WTC11 (cell line): ENCODE measurements around the gene IZUMO3.

Source experiments
- CBFB ChIP-seq: sonication (generic); formaldehyde crosslinking; IDR thresholded peaks from 2 replicates; pipeline ENCODE4 v1.8.1; 2022; ENCODE audit warnings: mild to moderate bottlenecking, low read depth, missing genetic modification reagents
- CTCF ChIP-seq: fragments of 200-600 bp; IDR thresholded peaks from 2 replicates; pipeline ENCODE4 v1.8.0; 2022; ENCODE audit warnings: antibody characterized with exemption
- EMX1 ChIP-seq: fragments of 250-450 bp; sonication (Bioruptor Pico); IDR thresholded peaks from 2 replicates; pipeline ENCODE4 v1.8.0; 2021; ENCODE audit warnings: mild to moderate bottlenecking
- ESRRA ChIP-seq: sonication (generic); formaldehyde crosslinking; IDR thresholded peaks from 2 replicates; pipeline ENCODE4 v1.8.1; 2022; ENCODE audit warnings: mild to moderate bottlenecking, missing genetic modification reagents, borderline replicate concordance
- ETV6 ChIP-seq: sonication (generic); formaldehyde crosslinking; IDR thresholded peaks from 2 replicates; pipeline ENCODE4 v1.8.1; 2022; ENCODE audit warnings: mild to moderate bottlenecking, missing genetic modification reagents
- JUN ChIP-seq: sonication (generic); formaldehyde crosslinking; IDR thresholded peaks from 2 replicates; pipeline ENCODE4 v1.8.0; 2023; ENCODE audit warnings: mild to moderate bottlenecking, missing genetic modification reagents
- NR3C1 ChIP-seq: sonication (generic); formaldehyde crosslinking; conservative IDR thresholded peaks from 2 replicates; pipeline ENCODE4 v1.8.1; 2023; ENCODE audit warnings: low read depth, mild to moderate bottlenecking, missing genetic modification reagents
- SP1 ChIP-seq: sonication (generic); formaldehyde crosslinking; conservative IDR thresholded peaks from 2 replicates; pipeline ENCODE4 v1.8.1; 2022; ENCODE audit warnings: missing genetic modification reagents
- ZNF263 ChIP-seq: sonication (generic); formaldehyde crosslinking; IDR thresholded peaks from 2 replicates; pipeline ENCODE4 v1.8.1; 2022; ENCODE audit warnings: low read depth, mild to moderate bottlenecking, moderate library complexity, missing genetic modification reagents
- ZNF416 ChIP-seq: fragments of 250-450 bp; sonication (Bioruptor Pico); IDR thresholded peaks from 2 replicates; pipeline ENCODE4 v1.9.0; 2021; ENCODE audit warnings: mild to moderate bottlenecking, inconsistent platforms
- TF ChIP-seq, protein P1 (sequence below): sonication (generic); formaldehyde crosslinking; IDR thresholded peaks from 2 replicates; pipeline ENCODE4 v1.8.1; 2022; ENCODE audit warnings: low read depth, missing genetic modification reagents, borderline replicate concordance
- TF ChIP-seq, protein P2 (sequence below): sonication (generic); formaldehyde crosslinking; IDR thresholded peaks from 2 replicates; pipeline ENCODE4 v1.8.1; 2023; ENCODE audit warnings: mild to moderate bottlenecking, missing genetic modification reagents
- TF ChIP-seq, protein P3 (sequence below): sonication (generic); formaldehyde crosslinking; IDR thresholded peaks from 2 replicates; pipeline ENCODE4 v1.8.1; 2023; ENCODE audit warnings: mild to moderate bottlenecking, missing genetic modification reagents, borderline replicate concordance

DNA sequence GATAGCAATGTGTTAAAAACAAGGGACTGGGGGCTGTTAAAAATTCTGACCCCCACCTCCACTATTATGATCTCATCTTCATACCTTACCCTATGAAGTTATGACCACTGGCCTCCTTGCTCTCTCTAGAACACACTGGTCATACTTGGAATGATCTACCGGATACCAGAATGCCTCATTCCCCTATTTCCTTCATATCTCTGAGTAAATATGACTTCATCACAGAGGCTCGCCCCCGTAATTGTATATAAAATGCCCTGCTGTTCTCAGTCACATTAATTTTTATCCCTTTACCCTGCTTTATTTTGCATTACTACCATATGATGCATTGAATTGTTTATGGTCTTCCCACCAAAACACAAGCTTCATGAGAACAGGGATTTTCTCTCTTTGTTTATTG lies 29.2 kb downstream of the IZUMO3 start:
- TF ChIP-seq CTCF (no peak), ETV6 (no peak), NR3C1 (no peak), CBFB (no peak), JUN (CRISPR knock-in tag) (no peak), EMX1 (CRISPR knock-in tag) (no peak), SP1 (CRISPR knock-in tag) (no peak), ZNF416 (CRISPR knock-in tag) (no peak), ZNF263 (CRISPR knock-in tag) (no peak), ESRRA (no peak)
- TF ChIP-seq, protein P1, sequence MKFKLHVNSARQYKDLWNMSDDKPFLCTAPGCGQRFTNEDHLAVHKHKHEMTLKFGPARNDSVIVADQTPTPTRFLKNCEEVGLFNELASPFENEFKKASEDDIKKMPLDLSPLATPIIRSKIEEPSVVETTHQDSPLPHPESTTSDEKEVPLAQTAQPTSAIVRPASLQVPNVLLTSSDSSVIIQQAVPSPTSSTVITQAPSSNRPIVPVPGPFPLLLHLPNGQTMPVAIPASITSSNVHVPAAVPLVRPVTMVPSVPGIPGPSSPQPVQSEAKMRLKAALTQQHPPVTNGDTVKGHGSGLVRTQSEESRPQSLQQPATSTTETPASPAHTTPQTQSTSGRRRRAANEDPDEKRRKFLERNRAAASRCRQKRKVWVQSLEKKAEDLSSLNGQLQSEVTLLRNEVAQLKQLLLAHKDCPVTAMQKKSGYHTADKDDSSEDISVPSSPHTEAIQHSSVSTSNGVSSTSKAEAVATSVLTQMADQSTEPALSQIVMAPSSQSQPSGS (CRISPR knock-in tag), result no peak
- TF ChIP-seq, protein P2, sequence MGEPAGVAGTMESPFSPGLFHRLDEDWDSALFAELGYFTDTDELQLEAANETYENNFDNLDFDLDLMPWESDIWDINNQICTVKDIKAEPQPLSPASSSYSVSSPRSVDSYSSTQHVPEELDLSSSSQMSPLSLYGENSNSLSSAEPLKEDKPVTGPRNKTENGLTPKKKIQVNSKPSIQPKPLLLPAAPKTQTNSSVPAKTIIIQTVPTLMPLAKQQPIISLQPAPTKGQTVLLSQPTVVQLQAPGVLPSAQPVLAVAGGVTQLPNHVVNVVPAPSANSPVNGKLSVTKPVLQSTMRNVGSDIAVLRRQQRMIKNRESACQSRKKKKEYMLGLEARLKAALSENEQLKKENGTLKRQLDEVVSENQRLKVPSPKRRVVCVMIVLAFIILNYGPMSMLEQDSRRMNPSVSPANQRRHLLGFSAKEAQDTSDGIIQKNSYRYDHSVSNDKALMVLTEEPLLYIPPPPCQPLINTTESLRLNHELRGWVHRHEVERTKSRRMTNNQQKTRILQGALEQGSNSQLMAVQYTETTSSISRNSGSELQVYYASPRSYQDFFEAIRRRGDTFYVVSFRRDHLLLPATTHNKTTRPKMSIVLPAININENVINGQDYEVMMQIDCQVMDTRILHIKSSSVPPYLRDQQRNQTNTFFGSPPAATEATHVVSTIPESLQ (CRISPR knock-in tag), result no peak
- TF ChIP-seq, protein P3, sequence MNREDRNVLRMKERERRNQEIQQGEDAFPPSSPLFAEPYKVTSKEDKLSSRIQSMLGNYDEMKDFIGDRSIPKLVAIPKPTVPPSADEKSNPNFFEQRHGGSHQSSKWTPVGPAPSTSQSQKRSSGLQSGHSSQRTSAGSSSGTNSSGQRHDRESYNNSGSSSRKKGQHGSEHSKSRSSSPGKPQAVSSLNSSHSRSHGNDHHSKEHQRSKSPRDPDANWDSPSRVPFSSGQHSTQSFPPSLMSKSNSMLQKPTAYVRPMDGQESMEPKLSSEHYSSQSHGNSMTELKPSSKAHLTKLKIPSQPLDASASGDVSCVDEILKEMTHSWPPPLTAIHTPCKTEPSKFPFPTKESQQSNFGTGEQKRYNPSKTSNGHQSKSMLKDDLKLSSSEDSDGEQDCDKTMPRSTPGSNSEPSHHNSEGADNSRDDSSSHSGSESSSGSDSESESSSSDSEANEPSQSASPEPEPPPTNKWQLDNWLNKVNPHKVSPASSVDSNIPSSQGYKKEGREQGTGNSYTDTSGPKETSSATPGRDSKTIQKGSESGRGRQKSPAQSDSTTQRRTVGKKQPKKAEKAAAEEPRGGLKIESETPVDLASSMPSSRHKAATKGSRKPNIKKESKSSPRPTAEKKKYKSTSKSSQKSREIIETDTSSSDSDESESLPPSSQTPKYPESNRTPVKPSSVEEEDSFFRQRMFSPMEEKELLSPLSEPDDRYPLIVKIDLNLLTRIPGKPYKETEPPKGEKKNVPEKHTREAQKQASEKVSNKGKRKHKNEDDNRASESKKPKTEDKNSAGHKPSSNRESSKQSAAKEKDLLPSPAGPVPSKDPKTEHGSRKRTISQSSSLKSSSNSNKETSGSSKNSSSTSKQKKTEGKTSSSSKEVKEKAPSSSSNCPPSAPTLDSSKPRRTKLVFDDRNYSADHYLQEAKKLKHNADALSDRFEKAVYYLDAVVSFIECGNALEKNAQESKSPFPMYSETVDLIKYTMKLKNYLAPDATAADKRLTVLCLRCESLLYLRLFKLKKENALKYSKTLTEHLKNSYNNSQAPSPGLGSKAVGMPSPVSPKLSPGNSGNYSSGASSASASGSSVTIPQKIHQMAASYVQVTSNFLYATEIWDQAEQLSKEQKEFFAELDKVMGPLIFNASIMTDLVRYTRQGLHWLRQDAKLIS (CRISPR knock-in tag), result no peak
